ENCODE measurements around the gene KRT13. TPM values are rescaled to one million over a fixed set of nuclear protein-coding genes. Genes with fewer than 3 reads are reported as not detected.

Gene KRT13
- total RNA-seq, 2 donors from 2014 or later, result not detected

- no peak for TF ChIP-seq CTCF (IDR thresholded peaks at IDR 0.05)
These were observed 34.7 kb upstream of the KRT13 start for GRCh38 chr17:41539979-41540701.

GRCh38 chr17:41539071-41539492 is 33.7 kb upstream of the KRT13 start:
- DNase-seq (ENCODE audit: low spot score), result no peak
- Histone ChIP-seq H3K27me3 (no peaks in the 10 kb centered on the region), H3K4me1 (no peaks in the 10 kb centered on the region), H3K4me3 (no peak overlapping the region), H3K36me3 (no peaks in the 10 kb centered on the region), H3K27ac (no peak overlapping the region), H3K9me3 (no peaks in the 10 kb centered on the region)
- TF ChIP-seq CTCF (IDR thresholded peaks at IDR 0.05), result no peak

More at GRCh38 chr17:41539979-41540701, 34.7 kb upstream of the KRT13 start:
- no peaks in the 10 kb centered on the region for H3K36me3 ChIP-seq
- H3K4me1 ChIP-seq, result no peaks in the 10 kb centered on the region
- no peaks in the 10 kb centered on the region for H3K9me3 ChIP-seq
- no peak for DNase-seq (ENCODE audit: low spot score)
- no peaks in the 10 kb centered on the region for H3K27me3 ChIP-seq
- no peak overlapping the region for H3K27ac ChIP-seq
- H3K4me3 ChIP-seq, result no peak overlapping the region

- Histone ChIP-seq H3K4me1 (no peaks in the 10 kb centered on the region), H3K4me3 (no peak overlapping the region), H3K9me3 (no peaks in the 10 kb centered on the region), H3K27ac (no peak overlapping the region), H3K27me3 (no peaks in the 10 kb centered on the region), H3K36me3 (no peaks in the 10 kb centered on the region)
- no peak for TF ChIP-seq CTCF (IDR thresholded peaks at IDR 0.05)
- DNase-seq (ENCODE audit: low spot score), result no peak
These were observed 33.2 kb upstream of the KRT13 start for GRCh38 chr17:41538565-41538991.

- Histone ChIP-seq H3K27me3 (no peaks in the 10 kb centered on the region), H3K9me3 (no peaks in the 10 kb centered on the region), H3K36me3 (no peaks in the 10 kb centered on the region), H3K4me3 (no peak overlapping the region), H3K27ac (no peak overlapping the region), H3K4me1 (no peaks in the 10 kb centered on the region)
- DNase-seq (ENCODE audit: low spot score), result no peak
- no peak for TF ChIP-seq CTCF (IDR thresholded peaks at IDR 0.05)
These were observed 32.6 kb upstream of the KRT13 start for GRCh38 chr17:41537990-41538389.

GRCh38 chr17:41537614-41537954 is 32.2 kb upstream of the KRT13 start:
- Histone ChIP-seq H3K27me3 (no peaks in the 10 kb centered on the region), H3K9me3 (no peaks in the 10 kb centered on the region), H3K4me3 (no peak overlapping the region), H3K4me1 (no peaks in the 10 kb centered on the region), H3K36me3 (no peaks in the 10 kb centered on the region), H3K27ac (no peak overlapping the region)
- TF ChIP-seq CTCF (IDR thresholded peaks at IDR 0.05), result no peak
- DNase-seq (ENCODE audit: low spot score), result no peak
